Amygdala (tissue), 56 donors: ENCODE measurements around the gene ZFC3H1.

Experiments
- DNase-seq, 56 donors: peaks; one replicate each; lab custom pipeline; 2025; lab: John Stamatoyannopoulos, UW

ZFC3H1 gene

DNA sequence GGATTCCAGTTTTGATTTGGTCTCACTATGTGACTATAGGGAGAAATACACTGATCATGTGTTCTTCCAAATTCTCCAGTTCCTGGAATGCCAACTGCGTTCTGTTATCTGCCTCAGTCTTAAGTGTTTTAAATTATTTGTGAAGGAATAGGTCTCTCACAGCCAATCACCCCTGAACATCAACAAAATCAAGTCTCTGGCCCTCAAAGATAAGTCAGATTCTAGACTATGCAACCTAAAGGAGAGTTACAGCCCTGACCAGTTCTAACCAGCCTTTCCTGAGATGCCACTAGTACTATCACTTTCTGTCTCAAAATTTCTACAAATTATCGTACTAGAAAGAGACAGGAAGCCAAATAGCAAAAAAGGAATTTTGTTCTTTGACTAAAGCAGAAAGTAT is 22.3 kb downstream of the ZFC3H1 start:
- DNase-seq = no peak

DNA sequence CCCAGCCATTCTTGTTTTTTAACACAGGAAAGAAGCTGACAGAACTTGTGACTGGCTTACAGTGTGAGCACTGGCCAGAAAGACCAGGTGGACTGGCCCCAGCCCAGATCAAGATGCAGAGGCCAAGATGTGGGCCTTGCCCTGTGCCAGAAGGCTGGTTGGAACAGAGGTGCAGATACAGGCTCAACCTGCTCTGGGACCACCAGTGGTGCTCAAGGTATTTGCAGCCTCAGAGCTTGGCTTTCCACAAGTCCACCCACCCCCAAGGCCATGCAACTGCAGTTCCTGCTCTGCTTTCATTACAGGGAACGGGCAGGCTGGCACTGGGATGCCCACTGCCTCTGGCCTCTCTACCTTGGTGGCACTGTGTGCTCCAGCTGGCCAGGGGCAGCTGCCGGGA is 23.3 kb downstream of the ZFC3H1 start:
- DNase-seq = no peak

DNA sequence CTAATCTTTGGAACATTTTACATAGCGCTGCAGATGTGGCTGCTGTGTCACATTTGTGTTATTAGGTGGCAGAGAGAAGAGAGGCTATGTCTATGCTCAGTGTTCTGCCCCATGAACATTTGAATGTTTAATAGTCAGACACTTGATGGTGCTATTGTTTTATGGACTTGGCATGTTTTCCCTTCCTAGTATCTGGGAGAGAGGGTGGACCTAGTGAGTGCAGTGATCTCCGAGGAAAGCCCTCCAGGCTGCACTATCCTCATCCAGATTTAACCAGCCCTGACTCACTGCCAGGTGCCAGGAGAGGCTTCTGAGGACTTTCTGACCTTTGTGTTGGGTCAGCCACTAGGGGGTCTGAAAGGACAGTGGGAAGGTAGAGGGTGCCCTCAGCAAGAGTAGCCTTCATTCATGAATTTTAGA is 24.3 kb downstream of the ZFC3H1 start:
- DNase-seq = peak in 1 of 56 donors; percentile 10

DNA sequence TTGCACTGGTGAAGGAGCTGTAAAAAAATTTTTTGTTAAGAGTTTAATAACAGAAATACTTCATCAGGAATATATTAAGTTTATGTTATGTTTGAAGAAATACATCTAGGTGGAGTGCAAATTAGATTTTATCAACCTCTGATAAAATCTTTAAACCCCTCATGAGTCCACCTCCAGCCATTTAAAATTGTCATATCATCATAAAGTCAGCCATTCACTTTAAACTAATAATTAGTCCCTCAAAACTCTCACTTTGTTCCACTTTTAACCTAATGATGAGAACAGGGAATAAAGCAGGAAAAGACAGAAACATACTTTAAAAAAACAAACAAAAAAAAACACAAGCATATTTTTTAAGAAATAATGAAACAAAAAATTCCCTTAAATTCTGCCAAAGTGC is 25.1 kb downstream of the ZFC3H1 start:
- DNase-seq = no peak

DNA sequence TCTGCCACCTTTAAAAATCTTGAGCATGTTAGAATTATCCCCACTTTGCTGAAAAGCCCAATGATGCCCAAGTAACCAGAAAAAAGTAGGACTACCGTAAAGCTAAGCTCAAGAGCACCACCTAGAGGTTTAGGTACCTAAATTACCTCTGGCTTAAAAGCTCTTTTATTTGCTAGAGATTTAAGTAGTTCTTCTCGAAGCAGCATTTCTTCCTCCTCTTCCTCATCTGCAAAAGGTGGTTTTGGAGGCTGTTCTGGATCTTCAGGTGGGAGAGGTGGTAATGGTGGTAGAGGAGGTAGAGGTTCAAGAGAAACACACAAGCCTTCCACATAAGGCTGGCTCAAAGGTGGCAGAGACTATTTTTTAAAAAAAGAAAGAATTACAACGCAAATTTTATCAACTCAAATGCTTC is 26.9 kb downstream of the ZFC3H1 start:
- DNase-seq = peak in 2 of 56 donors; percentile 12 to 61

DNA sequence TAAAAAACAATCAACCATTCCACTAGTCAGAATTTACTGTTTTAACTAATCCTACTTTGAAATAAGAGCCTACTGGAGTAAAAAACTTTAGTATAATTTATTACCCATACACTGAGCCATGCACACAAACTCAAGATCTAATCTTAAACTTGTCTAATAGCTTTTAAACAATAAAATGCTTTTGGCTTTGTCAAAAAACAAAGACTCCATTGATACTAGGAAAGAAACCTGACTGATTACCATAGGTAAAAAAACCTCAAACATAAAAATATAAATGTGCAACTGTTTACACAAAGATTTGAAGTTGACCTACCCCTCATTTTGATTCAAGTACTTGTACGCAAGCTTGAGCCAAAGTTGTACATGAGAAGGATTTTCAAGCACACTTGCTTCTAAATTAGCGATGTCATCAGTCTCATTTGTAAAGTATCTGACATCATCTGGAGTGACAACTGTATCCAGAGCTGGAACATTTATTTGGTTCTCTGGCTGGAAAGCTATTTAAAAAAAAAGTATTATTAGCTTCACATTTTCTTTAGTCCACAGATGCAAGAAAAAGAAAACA is 36.1 kb downstream of the ZFC3H1 start:
- no peak for DNase-seq

DNA sequence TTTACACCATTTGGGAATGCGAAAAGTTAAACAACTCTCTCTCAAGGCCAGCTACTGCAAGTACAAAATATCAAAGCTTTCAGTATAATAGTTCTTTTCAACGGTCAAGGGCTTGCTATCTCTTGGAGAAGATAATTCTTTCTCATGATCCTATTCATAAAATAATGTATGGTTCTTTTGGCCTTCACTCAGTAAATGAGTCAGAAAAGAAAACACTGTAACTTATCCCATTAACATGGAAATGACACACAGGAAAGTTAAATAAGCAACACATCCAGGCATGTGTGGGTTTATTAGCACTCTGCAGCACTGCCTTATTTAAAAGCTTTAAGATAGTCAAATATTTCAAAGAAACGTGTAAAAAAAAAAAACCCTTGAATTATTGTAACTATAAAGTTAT is 36.9 kb downstream of the ZFC3H1 start:
- DNase-seq = no peak

DNA sequence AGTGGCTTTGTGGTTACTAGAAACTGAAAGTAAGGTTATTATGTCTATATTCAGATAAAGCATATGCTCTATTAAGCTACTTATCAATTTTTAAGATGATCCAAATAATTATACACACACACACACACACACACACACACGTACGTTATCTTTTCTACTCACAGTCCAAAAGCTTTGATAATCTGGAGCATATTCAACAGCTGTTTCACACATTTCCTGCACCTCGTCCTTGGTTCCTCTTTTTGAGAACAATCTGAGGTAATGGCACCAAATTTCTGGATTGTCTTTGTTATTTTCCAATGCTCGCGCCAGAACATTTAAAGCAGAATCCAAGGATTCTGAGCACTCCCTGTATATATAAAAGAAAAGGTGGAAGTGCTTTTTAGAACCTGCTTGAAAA is 37.5 kb downstream of the ZFC3H1 start:
- DNase-seq = no peak

DNA sequence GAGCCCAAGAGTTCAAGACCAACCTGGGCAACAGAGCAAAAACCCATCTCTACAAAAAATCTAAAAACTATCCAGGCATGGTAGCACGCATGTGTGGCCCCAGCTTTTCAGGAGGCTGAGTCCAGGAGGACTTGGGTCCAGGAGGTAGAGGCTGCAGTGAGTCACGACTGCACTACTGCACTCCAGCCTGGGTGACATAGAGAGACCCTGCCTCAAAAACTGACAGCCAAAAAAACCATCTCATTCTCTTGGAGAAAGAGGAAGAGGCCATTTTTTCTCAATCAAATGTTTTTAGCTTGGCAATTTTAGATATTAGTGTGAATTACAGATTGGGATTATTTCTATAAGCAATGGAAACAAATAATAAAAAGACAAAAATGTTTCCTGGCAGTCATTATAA is 38.2 kb downstream of the ZFC3H1 start:
- no peak for DNase-seq

DNA sequence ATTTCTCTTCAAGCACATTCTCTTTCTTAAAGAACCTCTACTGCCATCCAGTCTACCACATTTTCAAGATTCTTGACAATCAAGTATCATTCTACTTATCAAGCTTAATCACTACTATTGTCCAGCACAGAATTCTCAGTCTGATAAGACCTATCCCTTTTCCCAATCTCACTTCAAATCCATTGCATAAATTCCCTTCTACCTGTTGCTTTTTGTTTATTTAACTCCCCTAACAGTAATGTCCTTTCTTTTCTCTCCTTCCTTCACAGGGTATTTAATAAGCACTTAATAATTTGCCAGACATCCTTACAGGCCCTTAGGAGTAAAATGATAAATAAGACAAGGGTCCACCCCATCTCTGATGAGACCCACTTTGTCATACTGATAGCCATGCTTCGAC is 41.7 kb downstream of the ZFC3H1 start:
- no peak for DNase-seq

DNA sequence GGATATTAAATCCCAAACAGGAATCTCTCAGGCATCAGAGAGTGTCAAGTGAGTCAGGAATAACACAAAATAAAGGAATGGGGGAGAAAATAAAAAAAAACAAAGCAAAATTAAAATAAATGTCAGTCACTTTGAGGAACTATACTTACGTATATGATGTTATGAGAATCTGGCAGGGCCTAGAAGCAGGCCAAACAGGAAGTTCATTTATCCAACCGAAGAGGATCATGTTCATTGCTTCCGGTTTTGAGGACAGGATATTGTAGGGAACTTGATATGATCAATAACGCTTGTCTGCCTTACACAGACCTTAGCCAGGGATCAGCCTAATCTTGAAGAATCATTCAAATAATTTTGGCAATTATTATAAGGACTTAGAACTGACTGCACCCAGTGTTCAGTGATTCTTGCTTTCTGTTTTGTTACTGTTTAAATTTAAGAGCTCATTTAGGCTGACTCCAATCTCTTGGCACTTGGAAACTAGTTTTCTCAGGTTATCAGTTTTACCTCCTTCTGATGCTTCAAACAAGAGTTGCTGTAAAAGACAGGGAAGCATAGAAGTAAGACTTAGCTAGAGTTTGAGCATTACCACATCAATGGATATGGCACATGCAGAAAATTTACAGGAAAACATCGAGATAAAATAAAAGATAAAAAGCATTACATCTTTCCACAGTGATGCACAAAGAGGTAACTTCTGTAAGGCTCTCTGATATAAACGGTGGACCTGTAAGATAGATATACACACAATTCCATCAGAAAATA is 53.4 kb downstream of the ZFC3H1 start:
- no peak for DNase-seq

DNA sequence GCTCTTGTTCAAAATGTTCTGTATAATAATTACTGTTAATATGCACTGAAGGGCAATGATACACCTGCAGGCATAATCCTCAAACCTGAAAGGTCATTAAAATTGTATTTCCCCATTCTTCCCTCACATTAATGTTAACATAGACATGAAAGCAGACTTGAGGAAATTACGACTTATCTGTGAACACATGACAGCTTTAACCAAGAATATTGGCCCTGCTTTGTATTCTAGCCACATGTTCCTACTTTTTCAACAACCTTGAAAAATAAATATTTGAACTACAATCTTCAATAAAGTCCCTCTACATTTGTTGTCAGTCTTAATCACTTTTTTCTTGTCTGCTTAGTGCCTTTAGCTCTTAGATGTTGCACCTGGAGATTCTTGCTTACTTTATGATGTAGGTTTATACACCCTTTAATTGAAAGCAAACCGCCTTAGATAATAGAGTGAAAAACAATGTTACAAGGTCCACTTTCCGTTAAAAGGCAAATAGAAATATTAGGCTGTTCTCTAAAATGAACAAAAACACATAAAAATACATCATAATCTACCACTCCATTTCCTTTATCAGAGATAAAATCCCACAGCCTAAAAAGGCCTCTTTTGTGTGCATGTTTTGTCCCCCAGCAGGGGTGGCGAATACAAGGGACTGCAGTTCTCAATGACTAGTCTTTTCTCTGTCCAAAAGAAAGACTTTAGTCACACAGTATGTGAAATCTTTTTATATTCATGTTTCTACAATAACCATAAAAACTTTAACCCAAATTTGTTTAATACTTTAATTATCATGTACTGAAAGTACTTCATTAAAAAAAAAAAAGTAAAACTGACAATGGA is 55.9 kb downstream of the ZFC3H1 start:
- peak in 12 of 56 donors; percentile 1 to 41 (median 4) for DNase-seq

DNA sequence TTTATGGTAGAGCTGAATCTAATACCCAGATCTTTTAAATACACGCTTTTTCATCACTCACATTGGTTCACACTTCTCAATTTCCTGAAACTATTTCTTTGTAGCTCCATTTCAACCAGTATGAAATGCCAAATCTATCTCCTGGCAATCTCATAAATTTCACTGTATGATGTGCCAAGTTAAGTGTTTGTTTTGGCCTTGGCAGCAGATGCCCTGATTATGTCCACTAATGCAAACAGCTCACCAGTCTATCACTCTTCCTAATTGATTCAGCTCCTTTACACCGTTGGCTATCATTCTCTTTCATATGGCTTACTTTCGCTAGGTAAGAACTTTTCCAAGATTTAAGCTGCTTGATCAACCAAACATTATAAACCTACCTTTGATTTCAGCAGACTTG is 58.6 kb downstream of the ZFC3H1 start:
- no peak for DNase-seq

DNA sequence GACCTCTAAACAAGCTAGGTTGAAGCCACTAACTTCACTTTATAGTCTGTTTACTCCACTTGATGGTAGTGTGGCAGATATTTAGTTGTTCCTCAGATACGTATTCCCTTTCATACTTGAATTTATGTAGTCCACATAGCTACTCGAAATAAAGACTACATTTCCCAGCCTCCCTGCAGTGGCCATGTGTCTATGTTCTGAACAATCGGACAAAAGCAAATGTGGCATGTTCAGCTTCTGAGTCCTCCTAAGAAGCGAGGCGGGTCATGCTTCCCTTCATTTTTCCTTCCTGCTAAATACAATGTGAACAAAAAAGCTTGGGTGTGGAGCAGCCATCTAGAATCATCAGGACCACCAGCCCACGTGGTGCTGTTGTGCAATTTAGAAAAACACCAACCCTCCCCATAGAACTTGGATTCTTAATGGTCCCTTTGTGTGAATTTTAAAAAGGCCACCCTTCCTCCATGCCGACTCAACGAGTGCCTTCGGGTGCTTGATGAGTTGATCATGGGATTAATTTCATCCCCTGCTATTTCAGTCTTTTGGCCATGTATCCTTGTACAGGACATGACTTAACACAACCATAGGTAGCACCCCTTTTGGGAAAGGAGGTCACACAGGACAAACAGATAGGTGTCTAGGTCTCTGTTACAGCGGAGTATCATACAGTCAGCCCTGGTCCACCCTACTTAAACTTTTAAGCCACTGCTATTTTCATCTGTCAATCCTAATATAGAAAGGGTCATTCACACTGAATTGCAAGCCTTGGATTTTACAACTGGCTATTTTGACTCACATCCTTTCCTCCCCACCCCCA is 60.7 kb downstream of the ZFC3H1 start:
- DNase-seq = no peak

DNA sequence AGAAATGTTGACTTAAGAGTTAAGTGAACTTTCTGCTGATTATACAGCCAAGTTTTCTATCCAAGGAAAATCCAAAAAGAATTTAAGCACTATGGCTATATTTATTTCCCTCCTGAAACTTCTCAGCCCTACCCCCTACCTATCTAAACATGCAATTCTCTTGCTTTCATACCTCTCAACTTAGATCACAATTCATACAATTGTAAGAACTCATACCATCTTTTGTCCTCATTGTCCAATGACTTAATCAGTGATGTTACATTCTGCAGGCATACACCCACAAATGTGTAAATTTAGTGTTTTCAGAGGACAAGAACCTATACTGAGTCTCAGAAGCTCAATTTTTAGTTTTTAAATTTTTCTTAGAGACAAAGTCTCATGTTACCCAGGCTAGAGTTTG is 62.1 kb downstream of the ZFC3H1 start:
- no peak for DNase-seq

DNA sequence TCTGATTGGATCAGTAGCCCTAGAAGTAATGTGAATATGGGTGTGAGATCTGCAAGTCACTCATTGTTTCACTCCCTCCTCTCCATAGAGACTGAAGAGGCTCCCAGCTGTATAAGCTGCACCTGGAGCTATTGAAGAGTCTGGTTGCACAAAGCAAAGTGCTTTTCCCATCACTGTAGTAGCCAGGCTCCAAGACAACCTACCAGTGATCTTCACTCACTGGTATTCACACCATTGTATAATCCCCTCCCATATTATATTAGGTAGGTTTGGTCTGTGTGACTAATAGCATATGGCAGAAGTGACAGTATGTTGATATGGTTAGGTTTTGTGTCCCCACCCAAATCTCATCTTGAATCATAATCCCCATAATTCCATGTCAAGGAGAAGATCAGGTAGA is 64.4 kb downstream of the ZFC3H1 start:
- DNase-seq = no peak

DNA sequence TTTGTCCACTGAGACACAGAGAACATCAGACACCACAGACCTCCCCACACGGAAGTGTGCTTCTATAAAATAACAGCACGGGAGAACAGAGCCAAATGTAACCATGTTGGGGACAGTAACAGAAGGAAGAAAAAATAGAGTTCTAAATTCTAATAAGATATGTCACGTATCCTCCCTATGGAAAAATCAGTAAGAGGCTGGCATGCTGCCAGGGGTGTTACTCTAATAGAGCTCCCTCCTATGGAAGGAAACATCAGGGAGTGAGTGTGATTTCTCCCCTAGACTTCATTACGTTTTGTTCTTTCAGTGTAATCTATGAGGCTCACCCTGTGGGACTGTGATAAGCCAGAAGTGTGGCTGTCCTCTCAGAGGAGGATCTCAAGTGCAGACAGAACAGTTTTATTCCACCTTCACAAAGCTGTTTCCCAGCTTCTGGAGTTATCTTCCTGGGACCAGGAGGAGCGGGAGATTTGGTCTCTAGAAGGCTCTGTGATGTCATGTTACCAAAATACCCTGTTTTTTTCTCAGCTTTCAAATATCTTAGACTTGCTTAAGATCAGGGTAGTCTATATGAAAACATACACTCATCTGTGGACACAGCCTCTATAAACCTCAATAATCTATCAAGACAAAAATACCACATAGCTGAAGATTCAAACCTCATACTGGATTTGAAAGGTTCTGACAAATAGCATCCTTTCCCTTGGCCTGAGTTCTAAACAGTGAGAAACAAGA is 69.3 kb downstream of the ZFC3H1 start:
- peak in 12 of 56 donors; percentile 1 to 69 (median 12) for DNase-seq

DNA sequence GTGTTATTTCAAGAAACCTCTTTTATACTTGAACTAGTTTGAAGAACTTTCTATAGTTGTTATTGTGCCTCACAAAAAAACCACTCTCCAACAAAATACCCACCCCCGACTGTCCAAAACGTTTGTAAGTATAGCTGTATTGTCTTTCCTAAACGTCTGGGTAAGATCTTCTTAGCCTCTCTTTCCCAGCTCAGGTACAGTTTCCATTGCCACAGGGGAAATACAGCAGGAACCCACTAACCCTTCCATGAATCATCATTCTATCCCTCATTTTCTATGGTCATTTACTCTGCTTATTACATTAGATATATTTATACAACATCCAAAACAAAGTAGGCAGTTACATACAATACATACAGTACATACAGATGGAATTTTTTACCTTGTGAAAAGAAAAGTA is 70.8 kb downstream of the ZFC3H1 start:
- no peak for DNase-seq

DNA sequence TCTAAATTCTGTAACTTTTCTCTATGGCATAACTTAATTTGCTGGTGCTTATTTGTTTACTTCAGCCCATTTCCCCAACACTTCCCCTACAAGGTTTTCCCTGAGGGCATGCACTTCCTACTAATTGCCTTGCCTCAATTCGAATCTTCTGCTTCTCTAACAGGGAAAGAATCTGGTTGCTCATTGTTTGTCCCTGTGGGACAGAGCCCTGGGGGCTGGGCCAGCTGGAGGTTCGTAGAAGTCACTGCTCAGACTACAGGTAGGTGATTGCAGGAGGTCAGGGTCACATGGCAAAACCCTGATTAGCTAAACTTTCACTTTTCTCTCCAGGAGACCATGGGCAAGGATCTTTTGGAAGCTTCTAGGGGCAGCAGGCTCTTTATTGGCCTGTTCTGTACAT is 72.0 kb downstream of the ZFC3H1 start:
- DNase-seq = no peak

DNA sequence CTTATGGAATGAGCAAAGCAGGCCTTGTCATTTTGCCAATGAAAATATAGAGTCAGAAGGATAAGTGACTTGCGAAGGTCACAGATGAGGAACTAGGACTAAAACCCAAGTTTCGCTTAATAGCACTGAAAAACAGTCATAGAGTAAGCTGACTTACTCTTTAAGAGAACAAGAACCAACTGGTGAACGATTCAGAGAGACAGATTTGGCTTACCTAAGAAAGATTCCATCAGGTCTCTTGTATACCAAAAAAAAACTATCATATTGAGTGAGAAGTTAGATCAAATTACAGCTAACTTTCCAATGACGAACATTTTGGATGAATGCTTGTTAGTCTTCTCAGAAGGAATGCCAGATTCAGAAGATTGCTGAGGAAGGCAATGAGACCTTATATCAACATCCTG is 74.2 kb downstream of the ZFC3H1 start:
- no peak for DNase-seq
